ENCODE results near the gene TMEM116. TPM values are rescaled to one million over a fixed set of nuclear protein-coding genes. Genes with fewer than 3 reads are reported as not detected.

Gene TMEM116
- total RNA-seq, 1 experiment from 2014 or later = 4.4 TPM

DNA sequence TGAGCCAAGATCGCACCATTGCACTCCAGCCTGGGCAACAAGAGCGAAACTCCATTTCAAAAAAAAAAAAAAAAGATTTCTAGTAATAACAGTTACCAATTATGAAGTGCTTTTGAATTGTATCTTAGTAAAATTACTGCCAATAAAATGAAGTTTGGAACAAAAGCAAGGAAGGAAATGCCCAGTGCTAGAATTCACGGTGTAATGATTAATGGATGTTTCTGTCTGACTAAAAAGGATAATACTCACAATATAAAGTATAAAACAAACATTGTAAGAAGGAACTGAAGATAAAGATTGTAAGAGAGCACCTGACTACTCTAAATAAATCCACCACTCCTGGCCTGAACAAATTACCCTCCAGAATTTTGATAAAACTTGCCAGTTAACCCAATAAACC lies 4.0 kb downstream of the TMEM116 start:
- no TSS peak for BruUV-seq (replicated peaks)
- Histone ChIP-seq H3K27me3 (ENCODE audit: low read length) (no peaks in the 10 kb centered on the region), H3K9ac (ENCODE audit: low read length) (no peak overlapping the region), H4K20me1 (ENCODE audit: low read length) (no peaks in the 10 kb centered on the region), H2AFZ (ENCODE audit: low read length) (no peak overlapping the region), H3F3A (ENCODE audit: low read length, unreplicated experiment) (no peaks in the 10 kb centered on the region), H3K27ac (ENCODE audit: low read length) (no peak overlapping the region), H3K4me2 (ENCODE audit: low read length) (no peak overlapping the region), H3K4me3 (ENCODE audit: low read length) (no peak overlapping the region), H3K9me3 (ENCODE audit: low read length) (no peaks in the 10 kb centered on the region), H3K4me1 (ENCODE audit: insufficient read depth, low read length) (peaks cover 25% of the 10 kb centered on the region), H3K79me2 (ENCODE audit: low read length) (peaks cover 24% of the 10 kb centered on the region), H3K9me2 (replicated peaks; ENCODE audit: low read length) (no peaks in the 10 kb centered on the region), H3K36me3 (ENCODE audit: low read depth, low read length) (no peaks in the 10 kb centered on the region)
- ChIA-PET POLR2A (ENCODE audit: unreplicated experiment) (no interaction called here), CTCF (no interaction called here)
- TF ChIP-seq EZH2phosphoT487 (IDR thresholded peaks at IDR 0.05; ENCODE audit: borderline replicate concordance, low read length) = no peak
- DNase-seq (no peak), ATAC-seq (peak; percentile 8)
- intact Hi-C loops (cut with micrococcal nuclease) = loop anchor here (2.0 kb wide), 1 partner anchor 54 kb away; no protein-coding TSS in a partner anchor

DNA sequence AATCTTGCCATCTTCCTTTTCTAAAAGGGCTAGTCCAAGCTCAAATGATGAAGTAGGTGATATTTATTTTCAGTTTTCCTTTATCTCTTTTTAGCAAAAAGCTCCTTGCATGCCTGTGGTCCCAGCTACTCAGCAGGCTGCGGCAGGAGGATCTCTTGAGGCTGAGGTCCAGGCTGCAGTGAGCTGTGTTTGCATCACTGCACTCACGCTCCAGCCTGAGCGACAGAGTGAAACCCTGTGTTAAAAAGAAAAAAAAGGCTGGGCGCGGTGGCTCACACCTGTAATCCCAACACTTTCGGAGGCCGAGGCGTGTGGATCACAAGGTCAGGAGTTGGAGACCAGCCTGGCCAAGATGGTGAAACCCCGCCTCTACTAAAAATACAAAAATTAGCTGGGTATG lies 5.0 kb downstream of the TMEM116 start:
- Histone ChIP-seq H3K4me2 (ENCODE audit: low read length) (no peak overlapping the region), H3K36me3 (ENCODE audit: low read depth, low read length) (no peaks in the 10 kb centered on the region), H3K9me3 (ENCODE audit: low read length) (no peaks in the 10 kb centered on the region), H2AFZ (ENCODE audit: low read length) (no peak overlapping the region), H3F3A (ENCODE audit: low read length, unreplicated experiment) (no peaks in the 10 kb centered on the region), H3K9me2 (replicated peaks; ENCODE audit: low read length) (no peaks in the 10 kb centered on the region), H3K4me1 (ENCODE audit: insufficient read depth, low read length) (peaks cover 25% of the 10 kb centered on the region), H4K20me1 (ENCODE audit: low read length) (no peaks in the 10 kb centered on the region), H3K27ac (ENCODE audit: low read length) (no peak overlapping the region), H3K27me3 (ENCODE audit: low read length) (no peaks in the 10 kb centered on the region), H3K9ac (ENCODE audit: low read length) (no peak overlapping the region), H3K4me3 (ENCODE audit: low read length) (no peak overlapping the region), H3K79me2 (ENCODE audit: low read length) (peaks cover 18% of the 10 kb centered on the region)
- TF ChIP-seq EZH2phosphoT487 (IDR thresholded peaks at IDR 0.05; ENCODE audit: borderline replicate concordance, low read length) = no peak
- TF ChIP-seq, protein P1, sequence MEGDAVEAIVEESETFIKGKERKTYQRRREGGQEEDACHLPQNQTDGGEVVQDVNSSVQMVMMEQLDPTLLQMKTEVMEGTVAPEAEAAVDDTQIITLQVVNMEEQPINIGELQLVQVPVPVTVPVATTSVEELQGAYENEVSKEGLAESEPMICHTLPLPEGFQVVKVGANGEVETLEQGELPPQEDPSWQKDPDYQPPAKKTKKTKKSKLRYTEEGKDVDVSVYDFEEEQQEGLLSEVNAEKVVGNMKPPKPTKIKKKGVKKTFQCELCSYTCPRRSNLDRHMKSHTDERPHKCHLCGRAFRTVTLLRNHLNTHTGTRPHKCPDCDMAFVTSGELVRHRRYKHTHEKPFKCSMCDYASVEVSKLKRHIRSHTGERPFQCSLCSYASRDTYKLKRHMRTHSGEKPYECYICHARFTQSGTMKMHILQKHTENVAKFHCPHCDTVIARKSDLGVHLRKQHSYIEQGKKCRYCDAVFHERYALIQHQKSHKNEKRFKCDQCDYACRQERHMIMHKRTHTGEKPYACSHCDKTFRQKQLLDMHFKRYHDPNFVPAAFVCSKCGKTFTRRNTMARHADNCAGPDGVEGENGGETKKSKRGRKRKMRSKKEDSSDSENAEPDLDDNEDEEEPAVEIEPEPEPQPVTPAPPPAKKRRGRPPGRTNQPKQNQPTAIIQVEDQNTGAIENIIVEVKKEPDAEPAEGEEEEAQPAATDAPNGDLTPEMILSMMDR (conservative IDR thresholded peaks at IDR 0.05; ENCODE audit: low read depth, low read length) = no peak
- no peak for ATAC-seq
- no peak for DNase-seq
- ChIA-PET POLR2A (ENCODE audit: unreplicated experiment) (no interaction called here), CTCF (no interaction called here)
- intact Hi-C loops (cut with micrococcal nuclease) = loop anchor here (2.0 kb wide), 1 partner anchor 53 kb away; no protein-coding TSS in a partner anchor
- no TSS peak for BruUV-seq (replicated peaks)

GRCh38 chr12:112005419-112006395 lies 7.3 kb downstream of the TMEM116 start:
- H3K36me3 ChIP-seq (ENCODE audit: low read depth, low read length) = no peaks in the 10 kb centered on the region
- H3K4me3 ChIP-seq (ENCODE audit: low read length) = peak overlapping the region; percentile 26; the same call in 1 of the 2 replicates
- ChIA-PET CTCF (no interaction called here), POLR2A (ENCODE audit: unreplicated experiment) (interaction anchor here (0.6 kb wide), 1 partner anchor 18 kb away, joined by 4 read pairs; no protein-coding TSS in a partner anchor)
- no peak overlapping the region for H3K9ac ChIP-seq (ENCODE audit: low read length)
- H3K9me2 ChIP-seq (replicated peaks; ENCODE audit: low read length) = no peaks in the 10 kb centered on the region
- no peaks in the 10 kb centered on the region for H3K27me3 ChIP-seq (ENCODE audit: low read length)
- peak overlapping the region; percentile 66 for H3K4me2 ChIP-seq (ENCODE audit: low read length)
- H3F3A ChIP-seq (ENCODE audit: low read length, unreplicated experiment) = no peaks in the 10 kb centered on the region
- H3K9me3 ChIP-seq (ENCODE audit: low read length) = no peaks in the 10 kb centered on the region
- H4K20me1 ChIP-seq (ENCODE audit: low read length) = no peaks in the 10 kb centered on the region
- intact Hi-C loops (cut with micrococcal nuclease) = no loop called here
- BruUV-seq (replicated peaks) = no TSS peak
- H3K4me1 ChIP-seq (ENCODE audit: insufficient read depth, low read length) = peaks cover 10% of the 10 kb centered on the region
- H3K79me2 ChIP-seq (ENCODE audit: low read length) = no peaks in the 10 kb centered on the region
- ATAC-seq = peak; percentile 70
- peak; percentile 47 for DNase-seq
- H3K27ac ChIP-seq (ENCODE audit: low read length) = no peak overlapping the region
- TF ChIP-seq EZH2 (IDR thresholded peaks at IDR 0.05; ENCODE audit: low read length, unreplicated experiment) (no peak), EZH2phosphoT487 (IDR thresholded peaks at IDR 0.05; ENCODE audit: borderline replicate concordance, low read length) (no peak)
- TF ChIP-seq, protein P1 (conservative IDR thresholded peaks at IDR 0.05; ENCODE audit: low read depth, low read length) = no peak
- peak overlapping the region; percentile 56 for H2AFZ ChIP-seq (ENCODE audit: low read length)

All from PC-3 (cell line).